Colonic mucosa (tissue), 4 donors: Measurements from ENCODE around the gene KCNH4. TPM values are rescaled to one million over a fixed set of nuclear protein-coding genes. Genes with fewer than 3 reads are reported as not detected.

ENCODE experiments used
- DNase-seq: peaks from one replicate; pipeline ENCODE4 v3.0.0-alpha.2; 2020
- H3K27ac ChIP-seq: fragments of 200-600 bp; one replicate; pipeline ENCODE4 v1.8.0; 2021
- H3K27me3 ChIP-seq: fragments of 200-600 bp; one replicate; pipeline ENCODE4 v1.8.0; 2021
- H3K36me3 ChIP-seq: fragments of 200-600 bp; one replicate; pipeline ENCODE4 v1.8.0; 2021
- H3K4me1 ChIP-seq: fragments of 200-600 bp; one replicate; pipeline ENCODE4 v1.8.0; 2021; ENCODE audit warnings: mild to moderate bottlenecking
- H3K4me3 ChIP-seq: fragments of 200-600 bp; one replicate; pipeline ENCODE4 v1.8.0; 2021
- H3K9ac ChIP-seq, 2 donors: one replicate each; pipeline ENCODE4 v1.7.0; 2013; ENCODE audit warnings: control low read depth in 2 of 2, low read depth in 2 of 2, low read length in 2 of 2
- H3K9me3 ChIP-seq: fragments of 200-600 bp; one replicate; pipeline ENCODE4 v1.8.0; 2021
- intact Hi-C: fragments of 100-400 bp; cut with DNase I; formaldehyde crosslinking; loops from one replicate; pipeline ENCODE4 v1.14.1; 2022
- total RNA-seq, 2 donors: library from RNA; stranded (reverse); fragmentation: NEBNext Ultra II Directional in 1 of 2; extraction: Animal tissue kit (Norgen Biotek cat#: 25700) in 1 of 2; gene quantifications; one replicate each; pipeline ENCODE4 v1.2.1, GENCODE V29; 2021
- TF ChIP-seq, protein P1 (sequence below): fragments of 200-600 bp; IDR thresholded peaks from one replicate; pipeline ENCODE4 v1.8.0; 2022; ENCODE audit warnings: antibody characterized with exemption, mild to moderate bottlenecking
- donor health status: healthy.
- donor health status: DM: no; HTN: no; CAD: no.
- donor health status: DM: no; HTN: no; CAD: no.

The KCNH4 gene
- total RNA-seq, 2 donors from 2014 or later, result 0.07 TPM; not detected in 1

DNA sequence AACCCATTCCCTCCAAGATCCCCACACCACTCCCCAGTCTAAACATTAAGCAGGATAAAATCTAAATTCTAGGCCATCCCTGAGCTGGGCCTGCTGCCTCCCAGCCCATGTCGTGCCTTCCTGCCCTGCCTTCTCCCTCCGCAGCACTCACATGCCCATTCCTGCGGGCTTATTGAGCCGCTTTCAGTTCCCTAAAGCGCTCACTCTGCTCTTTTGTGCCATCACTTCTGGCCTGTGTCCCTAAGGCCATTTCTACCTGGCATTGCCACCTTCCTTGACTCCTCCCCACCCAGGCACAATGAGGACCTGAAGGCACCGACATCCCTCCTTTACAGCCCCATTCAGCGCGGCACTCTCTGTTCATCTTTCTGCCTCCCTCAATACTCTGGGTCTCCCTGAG is 13.1 kb downstream of the KCNH4 start:
- Histone ChIP-seq H3K36me3 (no peaks in the 10 kb centered on the region), H3K27me3 (no peaks in the 10 kb centered on the region), H3K27ac (no peak overlapping the region), H3K9ac (no peak overlapping the region), H3K9me3 (no peaks in the 10 kb centered on the region), H3K4me1 (no peaks in the 10 kb centered on the region), H3K4me3 (no peak overlapping the region)
- intact Hi-C loops, result no loop called here
- TF ChIP-seq, protein P1, sequence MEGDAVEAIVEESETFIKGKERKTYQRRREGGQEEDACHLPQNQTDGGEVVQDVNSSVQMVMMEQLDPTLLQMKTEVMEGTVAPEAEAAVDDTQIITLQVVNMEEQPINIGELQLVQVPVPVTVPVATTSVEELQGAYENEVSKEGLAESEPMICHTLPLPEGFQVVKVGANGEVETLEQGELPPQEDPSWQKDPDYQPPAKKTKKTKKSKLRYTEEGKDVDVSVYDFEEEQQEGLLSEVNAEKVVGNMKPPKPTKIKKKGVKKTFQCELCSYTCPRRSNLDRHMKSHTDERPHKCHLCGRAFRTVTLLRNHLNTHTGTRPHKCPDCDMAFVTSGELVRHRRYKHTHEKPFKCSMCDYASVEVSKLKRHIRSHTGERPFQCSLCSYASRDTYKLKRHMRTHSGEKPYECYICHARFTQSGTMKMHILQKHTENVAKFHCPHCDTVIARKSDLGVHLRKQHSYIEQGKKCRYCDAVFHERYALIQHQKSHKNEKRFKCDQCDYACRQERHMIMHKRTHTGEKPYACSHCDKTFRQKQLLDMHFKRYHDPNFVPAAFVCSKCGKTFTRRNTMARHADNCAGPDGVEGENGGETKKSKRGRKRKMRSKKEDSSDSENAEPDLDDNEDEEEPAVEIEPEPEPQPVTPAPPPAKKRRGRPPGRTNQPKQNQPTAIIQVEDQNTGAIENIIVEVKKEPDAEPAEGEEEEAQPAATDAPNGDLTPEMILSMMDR, result no peak
- no peak for DNase-seq

DNA sequence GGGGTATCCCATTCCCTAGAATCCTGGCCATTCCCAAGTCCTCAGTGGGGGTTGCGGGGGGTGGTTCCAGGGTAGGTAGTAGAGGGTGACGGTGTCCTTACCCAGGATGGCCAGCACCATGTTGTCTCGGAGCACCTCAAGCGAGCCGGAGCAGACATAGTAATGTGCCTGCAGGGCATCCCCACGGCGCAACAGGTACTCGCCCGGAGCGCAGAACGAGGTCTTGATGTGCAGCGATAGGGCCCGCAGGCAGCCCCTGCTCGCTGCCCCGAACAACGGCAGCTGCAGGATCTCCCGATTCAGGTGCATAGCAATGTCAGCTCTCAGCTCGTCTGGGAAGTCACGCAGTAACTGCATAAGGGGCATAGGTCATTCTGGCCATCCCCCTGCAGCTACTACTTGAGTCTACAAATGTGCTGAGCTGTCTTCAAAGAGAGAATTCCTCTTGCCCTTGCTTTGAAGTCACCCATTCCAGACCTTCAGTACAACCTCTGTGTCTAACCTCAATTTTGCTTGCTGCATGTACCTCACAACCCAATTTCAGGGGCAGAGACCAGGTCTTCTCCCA is 14.7 kb downstream of the KCNH4 start:
- Histone ChIP-seq H3K9me3 (no peaks in the 10 kb centered on the region), H3K9ac (no peak overlapping the region), H3K36me3 (no peaks in the 10 kb centered on the region), H3K27ac (no peak overlapping the region), H3K4me3 (no peak overlapping the region), H3K27me3 (no peaks in the 10 kb centered on the region), H3K4me1 (no peaks in the 10 kb centered on the region)
- TF ChIP-seq, protein P1, result no peak
- no peak for DNase-seq
- intact Hi-C loops, result no loop called here

DNA sequence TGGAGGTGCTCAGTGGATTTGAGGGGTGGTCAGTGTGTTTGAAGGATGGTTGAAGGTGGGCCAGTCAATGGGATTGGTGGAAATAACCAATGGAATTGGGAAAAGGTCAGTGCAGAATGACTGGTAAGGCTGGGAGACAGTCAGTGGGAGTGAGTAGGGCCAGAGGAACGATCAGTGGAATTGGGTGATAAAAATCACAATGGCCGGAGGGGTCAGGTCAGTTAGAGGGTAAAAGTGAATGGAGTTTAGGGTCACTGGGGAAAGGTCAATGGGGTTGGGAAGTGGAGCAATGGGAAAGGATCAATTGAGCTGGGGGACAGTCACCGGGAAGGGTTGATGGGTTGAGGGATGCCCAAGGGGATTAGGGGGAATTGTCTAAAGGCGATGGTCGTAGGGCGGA is 15.2 kb downstream of the KCNH4 start:
- TF ChIP-seq, protein P1, result no peak
- no peaks in the 10 kb centered on the region for H3K4me1 ChIP-seq
- no peak overlapping the region for H3K4me3 ChIP-seq
- no peaks in the 10 kb centered on the region for H3K27me3 ChIP-seq
- no peaks in the 10 kb centered on the region for H3K9me3 ChIP-seq
- H3K36me3 ChIP-seq, result no peaks in the 10 kb centered on the region
- H3K9ac ChIP-seq, result no peak overlapping the region
- no peak for DNase-seq
- no peak overlapping the region for H3K27ac ChIP-seq
- intact Hi-C loops, result no loop called here

DNA sequence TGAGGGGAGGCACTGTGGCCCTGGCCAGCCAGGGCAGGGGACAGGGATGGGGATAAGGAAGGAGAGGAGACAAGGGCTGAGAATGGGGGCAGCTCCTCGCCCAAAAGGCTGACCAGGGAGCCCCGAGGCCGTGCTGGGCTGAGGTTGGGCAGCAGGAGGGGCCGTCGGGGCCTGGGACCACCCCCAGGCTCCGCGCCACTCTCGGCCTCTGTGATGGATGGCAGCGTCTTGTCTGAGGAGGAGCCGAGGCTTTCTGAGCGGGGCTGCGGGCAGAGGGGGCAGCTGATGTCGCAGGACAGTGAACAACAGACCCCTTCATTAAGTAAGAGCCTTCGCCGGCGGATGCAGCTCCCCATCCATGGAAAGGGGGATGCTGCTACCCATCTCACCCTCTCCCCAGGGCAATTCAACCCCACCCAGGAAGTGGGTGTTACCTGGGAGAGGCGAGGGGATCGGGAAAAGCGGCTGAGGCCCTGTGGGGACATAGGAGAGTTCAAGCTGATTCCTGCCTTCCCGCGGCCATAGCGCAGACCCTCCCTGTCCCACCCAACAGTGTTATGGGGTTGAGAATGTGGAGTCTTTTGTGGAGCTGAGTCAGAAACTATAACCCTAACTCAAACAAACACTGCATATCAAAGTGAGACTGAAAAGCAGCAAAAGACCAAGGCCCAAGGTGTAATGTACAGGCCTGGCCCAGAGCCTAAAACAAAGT is 17.1 kb downstream of the KCNH4 start:
- H3K9ac ChIP-seq, result no peak overlapping the region
- no peaks in the 10 kb centered on the region for H3K27me3 ChIP-seq
- no peaks in the 10 kb centered on the region for H3K9me3 ChIP-seq
- H3K27ac ChIP-seq, result no peak overlapping the region
- intact Hi-C loops, result no loop called here
- H3K36me3 ChIP-seq, result no peaks in the 10 kb centered on the region
- H3K4me3 ChIP-seq, result no peak overlapping the region
- H3K4me1 ChIP-seq, result no peaks in the 10 kb centered on the region
- TF ChIP-seq, protein P1, result no peak
- DNase-seq, result no peak

DNA sequence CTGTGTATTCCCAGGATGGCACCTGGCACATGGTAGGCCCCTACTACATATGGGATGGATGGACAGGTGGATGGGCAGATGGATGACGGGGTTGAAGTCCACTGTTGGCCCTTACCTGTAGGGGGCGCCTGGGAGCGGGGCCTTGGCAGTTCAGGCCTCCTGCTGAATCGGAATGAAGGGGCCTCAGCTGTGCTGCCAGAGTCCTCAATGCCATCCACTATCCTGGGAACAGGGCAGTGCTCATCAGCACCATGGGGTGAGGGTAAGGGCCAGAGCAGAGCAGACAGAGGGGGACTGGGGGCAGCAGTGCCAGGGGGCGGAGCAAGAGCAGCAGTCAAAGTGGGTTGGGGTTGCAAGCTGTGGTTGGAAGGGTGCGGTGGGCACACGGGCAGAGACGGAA is 17.8 kb downstream of the KCNH4 start:
- Histone ChIP-seq H3K9ac (no peak overlapping the region), H3K27me3 (no peaks in the 10 kb centered on the region), H3K4me1 (no peaks in the 10 kb centered on the region), H3K27ac (no peak overlapping the region), H3K9me3 (no peaks in the 10 kb centered on the region), H3K4me3 (no peak overlapping the region), H3K36me3 (no peaks in the 10 kb centered on the region)
- peak; percentile 52 for DNase-seq
- TF ChIP-seq, protein P1, result peak; percentile 18
- intact Hi-C loops, result no loop called here
